ENCODE measurements around the gene RELN. TPM values are rescaled to one million over a fixed set of nuclear protein-coding genes. Genes with fewer than 3 reads are reported as not detected.

RELN gene
- polyA plus RNA-seq, 10 donors, result 4.5 to 14.3 (median 7.3) TPM

DNA sequence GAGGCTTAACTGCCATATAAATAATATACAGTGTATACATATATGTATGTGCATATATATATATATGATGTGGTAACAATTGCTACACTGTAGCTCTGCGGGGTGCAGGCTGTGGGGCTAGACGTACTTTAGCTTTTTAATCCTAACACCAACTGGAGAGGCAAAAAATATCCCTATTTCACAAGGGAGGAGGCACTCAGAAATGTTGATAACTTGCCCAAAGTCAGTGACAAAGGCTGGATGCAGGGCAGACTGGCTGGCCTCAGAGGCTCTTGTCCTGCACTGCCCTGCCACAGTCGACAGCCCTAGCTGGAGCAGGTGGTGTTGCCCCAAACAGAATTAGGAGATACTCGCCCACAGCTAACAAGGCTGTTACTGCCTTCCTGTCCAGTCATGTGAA, 1.5 kb upstream of the RELN start:
- DNase-seq, result no peak

DNA sequence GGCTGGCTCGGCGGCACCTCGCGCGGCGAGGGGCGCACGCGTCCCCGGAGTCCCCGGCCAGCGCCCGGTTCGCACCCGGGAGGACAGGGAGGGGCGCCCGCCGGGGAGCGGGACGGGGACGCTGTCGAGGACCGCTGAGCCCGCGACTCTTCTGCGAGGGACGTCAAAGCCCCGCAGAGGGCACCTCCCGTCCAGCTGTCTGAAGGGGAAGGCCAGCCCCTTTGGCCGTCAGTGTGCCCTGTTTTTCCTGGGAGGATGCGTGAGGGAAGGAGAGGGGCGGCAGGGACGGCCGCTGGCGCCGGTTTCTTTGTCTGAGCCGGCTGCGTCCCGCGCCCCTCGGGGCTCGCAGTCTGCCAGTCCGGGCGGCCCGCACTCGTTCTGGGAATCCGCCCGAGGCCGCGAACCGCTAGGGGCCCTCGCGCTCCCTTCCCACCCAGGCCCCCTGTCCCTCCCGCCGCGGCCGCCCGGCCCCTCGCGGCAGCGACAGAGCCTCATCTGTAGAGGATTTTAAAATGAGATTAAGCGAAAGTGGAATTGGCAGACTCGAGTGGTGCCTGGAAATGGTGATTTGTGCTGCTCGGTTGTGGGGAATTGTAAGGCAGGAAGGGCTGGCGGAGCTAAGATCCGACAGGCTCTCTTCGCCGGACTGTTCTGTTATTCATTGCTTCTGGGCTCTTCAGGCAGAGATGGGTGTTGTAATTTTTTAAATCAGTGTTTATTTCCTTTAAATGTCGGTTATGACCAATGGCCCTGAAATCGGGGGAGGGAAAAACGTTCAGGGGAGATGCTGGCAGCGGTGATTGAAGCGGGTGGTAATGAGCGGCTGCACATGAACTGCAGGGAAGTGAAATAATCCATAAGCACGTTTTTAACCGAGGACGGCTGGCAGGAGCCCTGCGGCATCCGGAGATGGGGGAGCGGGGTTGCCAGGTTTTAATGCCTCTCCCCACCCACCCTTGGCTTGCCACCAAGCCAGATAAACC, 618 bp upstream of the RELN start:
- peak; percentile 10 to 64 (median 37) for DNase-seq

DNA sequence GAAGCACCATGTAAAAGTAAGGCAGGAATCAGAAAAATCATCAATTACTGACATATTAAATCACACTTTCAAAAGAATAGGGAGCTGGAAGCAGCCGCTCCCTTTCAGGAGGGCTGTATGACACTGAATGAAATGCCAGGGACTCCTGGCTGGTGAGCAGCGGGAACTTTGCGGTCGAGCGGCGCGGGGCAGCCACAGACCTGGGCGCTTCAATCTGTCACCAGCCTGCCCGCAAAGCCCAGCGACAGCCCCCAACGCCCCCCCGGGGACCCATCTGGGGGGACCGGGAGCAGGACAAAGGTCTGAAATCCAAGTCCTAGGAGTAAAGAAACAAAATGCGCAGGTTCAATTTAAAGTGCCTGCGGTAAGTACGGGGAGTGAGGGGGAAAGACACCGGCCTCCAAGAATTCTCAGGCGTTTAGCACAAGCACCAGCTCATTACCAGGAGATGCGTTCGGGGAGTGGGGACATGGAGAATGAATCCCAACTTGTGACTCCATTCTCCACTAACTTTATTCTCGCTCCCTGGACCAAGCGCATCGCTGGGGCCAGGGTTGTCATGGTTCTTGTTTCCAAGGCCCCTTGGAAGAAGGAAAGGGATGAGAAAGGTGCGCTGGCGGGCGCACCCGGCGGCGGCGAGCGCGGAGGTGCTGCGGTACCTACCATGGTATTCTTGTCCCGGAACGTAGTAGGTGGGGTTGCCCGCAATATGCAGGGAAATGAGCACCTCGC, 824 bp downstream of the RELN start:
- DNase-seq, result no peak

DNA sequence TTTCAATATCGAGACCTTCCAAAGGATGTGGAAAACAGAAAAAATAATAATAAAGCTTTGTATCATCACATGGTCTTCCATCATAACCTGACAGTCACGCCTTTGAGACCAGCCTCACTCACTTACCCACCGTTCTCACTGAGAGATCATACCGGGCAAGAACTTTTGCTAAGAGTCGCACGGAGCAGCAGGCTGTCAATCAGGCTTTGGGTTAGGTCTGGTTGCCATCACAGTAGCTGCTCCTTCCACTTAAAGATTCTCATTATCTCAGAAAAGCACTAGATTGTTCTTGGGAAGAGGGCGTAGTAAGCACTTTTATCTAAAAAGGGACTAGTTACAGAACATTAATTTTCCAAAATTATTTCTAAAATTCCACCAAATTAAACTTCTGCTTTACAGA, 2.0 kb downstream of the RELN start:
- no peak for DNase-seq

DNA sequence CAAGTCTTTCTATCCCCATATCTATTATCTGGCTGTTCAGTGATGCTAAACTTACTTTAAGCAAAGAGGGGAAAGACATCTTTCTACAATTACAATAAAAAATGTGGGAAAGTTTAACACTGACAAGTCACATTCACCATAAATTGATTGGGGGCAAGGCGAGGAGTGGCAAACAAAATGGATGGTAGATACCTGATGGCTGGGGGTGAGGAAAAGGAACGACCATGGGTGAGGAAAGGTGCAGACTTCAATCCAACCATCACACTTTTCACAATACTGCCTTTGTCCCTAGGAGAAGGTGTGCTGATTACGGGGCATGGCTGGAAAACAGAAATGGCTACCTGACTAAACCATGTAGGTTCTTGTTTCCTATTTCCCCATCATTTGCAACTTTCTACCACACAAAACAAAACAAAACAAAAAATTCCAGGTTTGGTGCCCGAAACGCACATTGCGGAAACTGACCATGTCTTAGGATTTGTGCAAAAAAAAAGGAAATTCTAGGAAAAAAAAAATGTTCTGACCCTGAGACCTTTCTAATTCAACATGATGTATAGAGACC, 3.8 kb downstream of the RELN start:
- no peak for DNase-seq

DNA sequence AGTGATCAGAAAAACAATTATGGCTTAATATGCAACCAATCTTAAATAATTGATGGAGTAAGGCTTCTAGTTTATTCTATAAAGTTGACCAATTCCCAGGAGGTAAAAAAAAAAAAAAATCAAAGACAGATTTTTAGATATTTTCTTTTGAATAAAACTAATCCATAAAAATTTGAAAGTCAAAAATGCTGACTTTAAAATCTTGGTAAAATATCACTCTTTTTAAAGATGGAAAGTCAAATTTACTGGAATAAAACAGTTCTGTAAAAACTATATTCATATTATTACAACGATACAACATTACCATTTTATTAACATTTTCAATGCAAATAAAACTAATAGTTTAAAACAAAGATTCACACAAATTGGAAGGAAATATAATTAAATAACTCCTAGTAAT, 5.4 kb downstream of the RELN start:
- DNase-seq, result no peak

DNA sequence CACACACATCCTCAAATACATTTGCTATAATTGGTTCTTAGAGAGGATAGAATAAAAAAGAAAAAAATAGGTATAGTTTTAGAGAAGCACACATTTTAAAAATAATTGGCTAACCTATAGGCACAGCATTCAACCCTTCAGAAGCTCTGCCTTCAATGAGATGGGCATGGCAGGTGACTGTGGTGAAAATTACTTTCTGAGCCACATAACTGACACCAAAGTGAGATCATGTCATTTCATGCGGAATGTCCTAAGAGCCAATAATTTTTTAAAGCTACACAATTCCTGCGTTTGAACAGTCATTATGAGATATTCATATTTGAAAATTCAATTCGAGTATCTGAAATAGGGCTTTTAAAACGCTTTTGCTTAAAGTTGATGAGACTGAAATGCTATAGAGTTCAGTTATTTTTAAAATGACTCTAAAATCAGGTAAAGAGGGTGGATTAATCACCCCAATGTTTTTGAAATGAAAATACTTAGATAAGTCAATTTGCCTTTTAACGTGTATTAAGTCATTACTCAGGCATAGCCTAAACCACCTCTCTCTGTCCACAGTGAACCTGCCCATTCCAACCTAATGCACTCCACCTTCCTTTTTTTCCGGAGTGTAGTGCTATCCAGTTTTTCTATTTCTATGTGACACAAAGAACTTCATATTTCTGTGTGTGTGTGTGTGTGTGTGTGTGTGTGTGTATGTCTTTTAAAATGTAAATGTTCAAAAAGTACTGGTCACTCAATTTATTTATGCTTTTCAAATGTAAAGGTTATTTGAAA, 6.1 kb downstream of the RELN start:
- DNase-seq, result no peak

DNA sequence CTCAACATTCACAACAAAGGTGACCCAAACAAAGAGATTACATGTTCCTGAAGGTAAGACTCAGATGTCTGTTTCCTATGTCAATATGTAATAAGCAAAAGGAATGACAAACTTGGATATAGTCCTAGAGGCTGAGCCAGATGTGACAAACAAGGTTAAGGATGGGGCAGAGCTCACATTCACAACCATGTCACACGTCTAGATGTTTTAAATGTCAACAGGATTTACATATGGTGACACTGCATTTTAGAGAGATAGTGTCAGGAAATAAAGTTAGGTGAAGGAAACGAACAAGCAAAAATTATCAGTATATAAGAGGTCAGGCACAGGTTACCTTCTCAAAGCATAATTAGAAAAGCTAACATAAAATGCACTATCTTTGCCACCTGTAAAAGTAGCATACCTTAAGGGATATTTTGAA, 8.4 kb downstream of the RELN start:
- no peak for DNase-seq

DNA sequence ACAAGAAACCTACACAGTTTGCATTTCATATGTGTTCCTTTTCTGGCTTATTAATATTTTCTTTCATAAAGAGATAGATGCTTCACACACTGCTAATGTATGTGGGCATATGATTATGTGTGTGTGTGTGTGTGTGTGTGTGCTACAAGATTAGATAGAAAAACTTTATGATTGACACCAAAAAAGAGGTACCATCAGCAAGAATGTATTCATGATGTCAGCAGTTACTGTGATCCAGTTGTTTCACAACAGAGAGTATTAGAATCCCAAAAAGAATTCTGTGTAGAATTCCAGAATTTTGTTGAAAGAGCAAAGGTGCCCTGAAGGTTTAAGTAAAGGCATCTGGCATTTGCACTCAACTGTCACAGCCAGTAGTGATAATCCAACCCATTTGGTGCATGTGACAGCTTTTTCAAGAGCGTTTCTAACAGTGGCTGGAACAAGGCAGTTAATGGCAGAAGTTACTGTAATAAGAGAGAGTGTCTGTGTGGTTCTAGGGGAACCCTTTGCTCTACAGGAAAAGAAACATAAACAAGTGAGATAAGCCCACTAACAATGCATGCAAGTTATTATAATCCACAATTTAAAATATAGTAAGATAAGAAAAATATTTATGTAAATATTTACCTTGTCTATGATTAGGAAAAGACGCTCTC, 16.6 kb downstream of the RELN start:
- DNase-seq, result no peak

DNA sequence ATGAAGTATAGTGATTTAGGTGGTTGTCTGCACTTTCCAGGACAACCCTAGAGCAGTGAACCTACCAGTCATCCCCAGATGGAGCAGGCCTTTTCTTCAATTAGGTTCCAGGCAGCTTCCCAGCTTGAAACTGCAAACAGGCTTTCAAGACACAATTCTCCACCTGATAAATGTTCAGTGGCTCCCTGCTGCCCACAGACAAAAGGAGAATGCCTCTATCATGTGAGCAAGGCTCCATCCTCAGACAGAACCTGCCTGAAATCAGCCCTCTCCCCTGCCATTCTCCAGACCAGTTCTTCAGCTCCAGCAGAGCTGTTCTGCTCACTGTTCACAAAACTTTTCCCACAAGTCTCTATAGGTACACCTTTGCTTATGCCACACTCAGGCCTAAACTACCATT, 22.1 kb downstream of the RELN start:
- no peak for DNase-seq

DNA sequence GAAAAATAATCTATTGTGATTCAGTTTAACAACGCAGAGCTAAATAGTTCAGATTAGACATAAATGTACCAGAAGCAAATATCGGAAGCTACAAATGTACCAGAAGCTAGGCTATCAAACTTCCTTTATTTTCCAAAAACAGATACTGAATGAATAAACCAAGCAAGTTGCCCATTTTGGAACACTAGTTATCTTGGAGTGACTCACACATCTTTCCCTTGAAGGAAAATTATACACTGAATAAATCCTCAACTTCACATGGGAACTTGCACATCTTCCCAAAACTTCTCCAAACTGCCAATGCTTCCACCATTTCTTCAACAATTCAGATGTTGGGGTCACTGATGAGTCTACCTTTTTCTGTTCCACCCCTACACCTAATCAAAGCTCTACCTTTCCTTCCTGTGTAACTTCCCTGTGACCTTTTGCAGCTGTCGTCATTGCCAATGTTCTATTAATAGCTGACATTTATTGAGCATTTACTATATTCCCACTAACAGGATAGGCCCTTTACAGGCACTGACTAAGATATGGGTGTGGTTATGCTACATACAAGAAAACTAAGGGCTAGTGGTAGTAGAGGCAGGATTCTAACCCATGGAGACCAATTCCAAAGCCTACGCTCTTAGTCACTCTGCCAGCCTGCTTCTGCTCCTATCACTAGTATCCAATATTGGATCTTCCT, 22.7 kb downstream of the RELN start:
- no peak for DNase-seq

DNA sequence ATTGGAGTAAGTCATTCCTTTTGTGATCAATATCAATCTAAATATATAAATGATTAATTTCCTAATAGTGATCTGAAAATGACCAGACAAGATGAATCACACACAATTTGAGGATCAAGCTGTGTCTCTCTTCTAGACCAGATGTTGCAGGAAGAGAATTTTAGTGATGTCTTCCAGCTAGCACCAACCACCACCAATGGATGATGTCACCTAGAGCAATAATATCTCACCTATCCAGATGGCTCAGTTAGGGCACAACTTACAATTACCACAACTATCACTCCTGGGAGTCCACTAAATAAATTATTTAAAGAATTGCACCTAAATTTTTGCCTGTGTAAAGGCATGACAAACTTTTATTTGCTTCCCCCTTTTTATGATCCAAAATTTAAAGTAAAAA, 25.2 kb downstream of the RELN start:
- no peak for DNase-seq

DNA sequence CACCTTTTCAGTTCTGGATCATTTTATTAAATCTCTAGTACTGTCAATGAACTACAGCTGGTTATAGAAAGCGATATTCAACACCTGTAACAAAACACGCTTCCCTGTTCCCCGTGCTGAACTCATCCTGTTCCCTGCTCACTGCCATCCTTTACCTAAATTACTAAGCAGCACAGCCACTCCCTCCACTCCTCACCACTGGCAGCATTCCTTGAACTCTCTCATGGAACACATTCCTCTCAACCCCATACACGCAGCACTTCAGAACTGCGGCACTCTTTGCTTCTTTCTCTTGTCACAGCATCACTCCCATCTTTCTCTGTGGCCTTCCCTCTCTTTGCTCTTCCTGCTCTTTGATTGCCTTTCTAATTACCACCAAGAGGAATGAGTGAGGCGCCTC, 27.4 kb downstream of the RELN start:
- no peak for DNase-seq

DNA sequence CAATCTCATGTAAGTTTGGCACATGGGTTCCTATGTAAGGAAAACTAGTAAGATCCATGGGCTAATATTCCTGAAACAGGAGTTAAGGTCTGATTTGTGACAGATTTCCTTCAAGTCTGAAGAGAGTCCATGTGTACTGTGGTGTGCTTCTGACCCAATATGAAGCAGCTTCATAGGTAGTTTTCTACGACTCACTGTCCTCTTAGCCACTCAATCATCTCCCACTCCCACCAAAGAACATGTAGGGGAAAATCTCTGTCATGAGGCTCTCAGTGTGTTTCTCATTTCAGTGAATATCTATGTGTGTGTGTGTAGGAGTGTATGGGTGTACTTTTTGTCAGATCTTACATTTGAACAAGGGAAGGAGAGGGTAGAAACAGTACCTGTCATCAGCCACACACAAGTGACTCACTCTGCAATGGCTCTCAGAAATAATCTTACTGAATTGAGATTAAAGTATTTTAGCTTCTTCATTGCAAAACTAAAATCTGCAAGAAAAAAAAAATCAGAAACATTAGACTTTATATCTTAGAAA, 31.1 kb downstream of the RELN start:
- no peak for DNase-seq

DNA sequence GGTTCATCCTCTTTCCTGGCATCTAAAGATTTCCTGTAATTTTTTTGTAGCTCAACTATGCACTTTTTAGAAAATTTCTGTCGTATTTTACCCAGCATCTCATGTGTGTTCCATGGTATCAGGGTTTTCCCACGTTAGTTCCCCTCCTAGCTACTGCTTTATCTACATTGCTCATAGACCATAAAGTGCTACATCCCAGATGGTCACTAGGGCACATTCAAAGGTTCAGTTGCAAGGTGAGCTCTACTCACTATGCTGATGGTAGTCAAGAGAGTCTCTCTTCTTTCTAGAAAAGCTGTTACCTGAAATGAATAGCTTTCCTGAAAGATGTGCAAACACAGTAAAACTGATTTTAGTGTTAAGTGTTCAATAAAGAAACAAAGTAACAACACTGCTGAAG, 33.5 kb downstream of the RELN start:
- no peak for DNase-seq

DNA sequence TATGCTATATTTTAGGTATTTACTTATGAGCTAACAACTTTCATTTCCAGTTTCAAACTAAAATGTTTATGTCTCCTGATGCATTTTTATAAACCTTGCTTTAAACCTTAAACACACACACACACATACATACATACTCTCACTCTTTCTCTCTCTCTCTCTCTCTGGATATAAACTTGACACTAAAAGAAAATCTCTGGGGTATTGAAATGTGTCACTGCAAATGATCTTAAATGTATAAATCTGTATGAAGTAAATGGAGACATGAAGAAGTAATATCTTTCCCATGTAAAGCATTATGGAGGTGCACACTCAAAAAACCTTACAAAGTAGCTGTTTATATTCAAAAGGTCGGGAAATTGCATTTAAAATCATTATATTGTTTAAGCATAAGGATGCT, 37.0 kb downstream of the RELN start:
- no peak for DNase-seq

DNA sequence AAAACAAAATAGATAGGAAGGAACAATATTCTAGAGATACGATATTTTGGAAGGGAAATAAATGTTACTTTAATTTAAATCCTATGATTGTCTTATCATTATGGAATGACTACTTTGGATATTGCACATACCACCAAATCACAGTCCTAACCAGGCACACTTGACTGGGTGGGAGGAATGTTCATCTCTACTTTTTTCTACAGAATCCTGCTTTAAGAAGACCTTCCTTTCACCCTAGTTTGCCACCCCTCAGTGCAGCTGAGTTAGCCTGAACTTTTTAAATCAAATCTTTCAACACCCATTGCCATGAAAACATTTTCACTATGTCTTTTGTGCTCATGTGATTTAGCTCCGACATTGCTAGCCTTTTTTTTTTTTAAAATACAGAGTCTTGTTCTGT, 38.1 kb downstream of the RELN start:
- no peak for DNase-seq

DNA sequence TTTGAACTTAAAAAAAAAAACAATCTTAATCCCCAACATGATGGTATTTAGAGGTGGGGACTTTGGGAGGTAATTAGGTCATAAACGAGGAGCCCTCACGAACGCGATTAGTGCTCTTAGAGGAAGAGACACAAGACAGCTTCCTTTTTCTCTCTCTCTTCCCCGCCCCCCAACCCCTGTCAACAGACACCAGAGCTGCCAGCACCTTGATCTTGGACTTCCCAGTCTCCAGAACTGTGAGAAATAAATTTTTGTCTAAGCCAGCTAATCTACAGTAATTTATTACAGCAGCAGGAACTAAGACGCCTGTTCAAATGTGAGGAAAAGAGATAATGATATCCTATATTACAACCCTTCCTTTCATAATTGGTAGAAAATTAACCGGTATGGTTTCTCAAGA, 40.1 kb downstream of the RELN start:
- no peak for DNase-seq

DNA sequence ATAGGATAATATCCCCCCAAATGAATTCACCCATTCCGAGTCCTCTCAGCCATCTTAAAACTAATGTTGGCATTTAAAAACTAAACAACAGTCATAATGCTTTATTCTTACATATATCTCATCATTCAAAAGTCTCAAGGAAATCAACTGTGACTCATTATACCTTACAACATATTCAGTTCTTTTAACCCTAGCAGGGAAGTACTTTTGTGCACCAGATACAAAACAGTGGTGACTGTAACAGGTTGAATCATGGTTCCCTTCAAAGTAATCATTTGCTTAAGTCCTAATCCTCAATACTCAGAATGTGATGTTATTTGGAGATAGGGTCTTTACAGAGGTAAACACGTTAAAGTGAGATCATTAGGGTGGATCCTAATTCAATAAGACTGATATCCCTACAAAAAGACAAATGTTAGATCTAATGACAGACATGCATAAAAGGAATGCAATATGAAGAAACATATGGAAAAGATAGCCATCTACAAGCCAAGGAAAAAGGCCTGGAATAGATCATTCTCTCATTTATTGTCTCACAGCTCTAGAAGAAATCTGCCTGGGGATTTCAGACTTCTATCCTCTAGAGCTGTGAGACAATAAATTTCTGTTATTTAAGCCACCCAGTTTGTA, 42.3 kb downstream of the RELN start:
- DNase-seq, result peak in 1 of 3 donors; percentile 10

All from muscle of back (tissue), 11 donors.